Adrenal gland (tissue), 5 donors: ENCODE measurements around the gene C16orf89.

Experiments
- CTCF ChIP-seq, 6 experiments: fragments of 450-650 bp in 4 of 6; fragments of 200-600 bp in 2 of 6; sonication (generic) in 1 of 6; IDR thresholded peaks; 1 replicate in 5 of 6; 2 replicates in 1 of 6; pipeline versions ENCODE4 v1.5.1 to v1.8.0; 2016 to 2021; ENCODE audit warnings: antibody characterized with exemption in 6 of 6, mild to moderate bottlenecking in 2 of 6, moderate library complexity in 1 of 6
- POLR2A ChIP-seq, 2 donors: fragments of 450-650 bp; IDR thresholded peaks; one replicate each; pipeline ENCODE4 v1.6.1; 2017; ENCODE audit warnings: antibody characterized with exemption in 2 of 2, mild to moderate bottlenecking in 2 of 2, moderate library complexity in 1 of 2
- donor health status: DM: no; HTN: no; CAD: no.

DNA sequence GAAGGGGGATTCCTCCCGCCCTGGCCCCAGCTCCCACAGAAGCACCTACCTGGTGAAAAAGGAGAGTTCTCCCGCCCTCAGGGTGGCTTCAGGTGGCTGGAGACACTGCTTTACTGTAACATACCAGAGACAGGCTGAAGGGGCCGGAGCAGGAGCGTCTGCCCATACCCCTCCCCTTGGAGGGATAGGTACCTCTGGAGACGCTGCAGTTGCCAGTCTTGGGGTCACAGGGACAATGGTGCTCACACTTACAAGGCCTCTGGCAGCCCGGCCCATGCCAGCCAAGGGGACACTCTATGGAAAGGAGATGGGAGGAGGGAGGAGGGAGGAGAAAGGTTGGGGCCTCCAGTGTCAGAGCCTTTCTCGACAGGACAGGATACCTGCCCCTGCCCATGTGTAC, 38.7 kb downstream of the C16orf89 start:
- TF ChIP-seq CTCF (IDR thresholded peaks at IDR 0.05) (no peak), POLR2A (IDR thresholded peaks at IDR 0.05) (no peak)
